ENCODE results near the gene CCL26. TPM values are rescaled to one million over a fixed set of nuclear protein-coding genes. Genes with fewer than 3 reads are reported as not detected.

Gene CCL26
- total RNA-seq = not detected

- DNase-seq = peak; percentile 12 to 21
- Histone ChIP-seq H3K27me3 (no peaks in the 10 kb centered on the region), H3K4me1 (no peaks in the 10 kb centered on the region), H3K27ac (peak within 1 kb of the TSS in 2 of 3 donors; percentile 17 to 58), H3K9me3 (no peaks in the 10 kb centered on the region), H3K4me3 (replicated peaks in 1 of 3) (no peak within 1 kb of the TSS), H3K36me3 (no peaks in the 10 kb centered on the region)
- intact Hi-C loops (cut with DNase I) = no loop called here
- TF ChIP-seq CTCF (IDR thresholded peaks at IDR 0.05) = no peak
- no peak for TF ChIP-seq POLR2A (IDR thresholded peaks at IDR 0.05)
- WGBS, 2 donors = 69% methylated on average over 9 of the region's 9 CpGs
Observed at GRCh38 chr7:75772081-75773077, at the start of gene CCL26. TSS of gene CCL26 (minus strand) at chr7:75772211. CDS start at chr7:75772176, 35 bp downstream.

- no peak for DNase-seq
- H3K4me3 ChIP-seq (replicated peaks in 1 of 3) = no peak overlapping the region
- H3K9me3 ChIP-seq = no peaks in the 10 kb centered on the region
- H3K27ac ChIP-seq = no peak overlapping the region
- intact Hi-C loops (cut with DNase I) = no loop called here
- no peaks in the 10 kb centered on the region for H3K36me3 ChIP-seq
- no peaks in the 10 kb centered on the region for H3K27me3 ChIP-seq
- 95 to 97% methylated on average over 1 of the region's 1 CpG for WGBS, 2 donors
- TF ChIP-seq CTCF (IDR thresholded peaks at IDR 0.05) = no peak
- TF ChIP-seq POLR2A (IDR thresholded peaks at IDR 0.05) = no peak
- no peaks in the 10 kb centered on the region for H3K4me1 ChIP-seq
Observed at GRCh38 chr7:75820688-75821087, 48.7 kb upstream of the CCL26 start.

GRCh38 chr7:75819711-75820110 is 47.7 kb upstream of the CCL26 start:
- H3K27ac ChIP-seq = no peak overlapping the region
- H3K4me1 ChIP-seq = no peaks in the 10 kb centered on the region
- 72 to 74% methylated on average over 2 of the region's 2 CpGs for WGBS, 2 donors
- H3K27me3 ChIP-seq = no peaks in the 10 kb centered on the region
- TF ChIP-seq POLR2A (IDR thresholded peaks at IDR 0.05) = no peak
- no peak for TF ChIP-seq CTCF (IDR thresholded peaks at IDR 0.05)
- no peaks in the 10 kb centered on the region for H3K9me3 ChIP-seq
- no peak for DNase-seq
- no peaks in the 10 kb centered on the region for H3K36me3 ChIP-seq
- intact Hi-C loops (cut with DNase I) = no loop called here
- H3K4me3 ChIP-seq (replicated peaks in 1 of 3) = no peak overlapping the region

GRCh38 chr7:75818472-75818871 is 46.5 kb upstream of the CCL26 start:
- WGBS, 2 donors = 84 to 90% methylated on average over 5 of the region's 5 CpGs
- DNase-seq = no peak
- TF ChIP-seq POLR2A (IDR thresholded peaks at IDR 0.05) (no peak), CTCF (IDR thresholded peaks at IDR 0.05) (no peak)
- no peaks in the 10 kb centered on the region for H3K9me3 ChIP-seq
- no peaks in the 10 kb centered on the region for H3K27me3 ChIP-seq
- no peak overlapping the region for H3K27ac ChIP-seq
- no peaks in the 10 kb centered on the region for H3K4me1 ChIP-seq
- intact Hi-C loops (cut with DNase I) = no loop called here
- no peaks in the 10 kb centered on the region for H3K36me3 ChIP-seq
- no peak overlapping the region for H3K4me3 ChIP-seq (replicated peaks in 1 of 3)

GRCh38 chr7:75817116-75817515 is 45.1 kb upstream of the CCL26 start:
- no peaks in the 10 kb centered on the region for H3K4me1 ChIP-seq
- no peak overlapping the region for H3K4me3 ChIP-seq (replicated peaks in 1 of 3)
- no peaks in the 10 kb centered on the region for H3K36me3 ChIP-seq
- H3K27ac ChIP-seq = no peak overlapping the region
- H3K9me3 ChIP-seq = no peaks in the 10 kb centered on the region
- DNase-seq = no peak
- WGBS, 2 donors = 73 to 82% methylated on average over 6 of the region's 6 CpGs
- TF ChIP-seq POLR2A (IDR thresholded peaks at IDR 0.05) (no peak), CTCF (IDR thresholded peaks at IDR 0.05) (no peak)
- intact Hi-C loops (cut with DNase I) = no loop called here
- no peaks in the 10 kb centered on the region for H3K27me3 ChIP-seq
